Stimulated activated CD4-positive, alpha-beta T cell treated with anti-CD3 and anti-CD28 coated beads, Interleukin-2, amount 100 ng/mL, for 24 hours (primary cell): ENCODE measurements around the gene RFX2.

Experiments used
- DNase-seq, 2 donors: peaks; one replicate each; pipeline ENCODE4 v3.0.0-alpha.2; 2020

Gene RFX2

DNA sequence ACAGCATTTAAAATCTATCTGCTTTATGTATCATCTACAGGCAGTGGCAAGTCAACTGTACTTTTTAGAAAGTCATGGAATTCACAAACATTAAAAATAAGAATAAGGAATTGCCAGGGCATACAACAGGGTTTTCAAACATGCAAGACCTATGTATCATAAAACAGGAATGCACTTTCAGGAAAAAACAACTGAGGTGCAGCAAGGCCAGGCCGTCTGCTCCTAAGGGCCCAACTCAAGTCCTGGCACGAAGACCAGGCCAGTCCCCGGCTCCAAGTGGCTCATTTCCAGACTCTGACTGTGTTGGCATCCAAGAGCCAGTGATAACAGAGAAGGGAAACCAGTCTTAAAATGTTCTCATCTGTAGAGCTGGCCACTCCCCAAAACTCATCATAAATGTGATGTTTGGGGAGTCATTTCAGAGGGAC lies 7.1 kb downstream of the RFX2 start:
- no peak for DNase-seq

DNA sequence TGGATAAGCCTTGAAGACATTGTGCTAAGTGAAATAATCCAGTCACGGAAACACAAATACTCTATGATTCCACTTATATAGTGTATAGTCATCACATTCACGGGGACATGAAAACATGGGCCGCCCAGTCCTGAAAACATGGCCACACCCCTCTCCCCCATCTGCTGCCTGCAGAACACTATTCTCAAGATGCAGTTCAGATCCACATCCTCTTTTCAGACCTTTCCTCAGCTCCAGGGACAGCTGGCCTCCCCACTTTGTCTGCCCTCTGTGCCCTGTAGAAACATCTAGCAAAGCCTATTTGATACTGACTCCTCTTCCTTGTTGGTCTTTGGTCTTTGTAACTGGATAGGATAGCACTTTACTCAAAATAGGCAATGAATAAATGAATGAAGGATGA lies 8.3 kb downstream of the RFX2 start:
- DNase-seq = no peak

DNA sequence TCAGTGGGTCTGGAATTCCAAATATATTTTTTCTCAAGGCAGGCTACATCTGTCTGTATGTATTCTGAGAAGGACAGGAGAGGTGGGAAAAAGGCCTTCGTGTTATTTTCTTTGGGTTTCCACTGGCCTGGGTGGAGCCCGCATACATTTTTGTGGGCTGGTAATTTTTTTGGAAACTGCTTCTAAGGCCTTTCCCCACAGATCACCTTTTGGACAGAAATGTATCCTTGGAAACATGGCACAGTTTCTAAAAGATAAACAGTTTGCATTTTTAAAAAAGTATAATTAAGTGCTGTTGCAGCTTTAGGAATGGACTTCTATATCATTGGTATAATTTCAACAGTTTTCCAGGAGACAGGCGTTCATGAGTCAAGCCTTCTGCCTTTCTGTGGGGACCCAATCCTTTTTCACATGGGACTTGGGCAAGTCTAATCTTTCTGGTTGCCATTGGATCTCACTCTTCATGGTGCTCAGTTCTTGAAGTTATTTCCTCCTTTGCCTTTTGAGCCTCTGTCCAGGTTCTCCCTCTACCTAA lies 8.9 kb downstream of the RFX2 start:
- no peak for DNase-seq

DNA sequence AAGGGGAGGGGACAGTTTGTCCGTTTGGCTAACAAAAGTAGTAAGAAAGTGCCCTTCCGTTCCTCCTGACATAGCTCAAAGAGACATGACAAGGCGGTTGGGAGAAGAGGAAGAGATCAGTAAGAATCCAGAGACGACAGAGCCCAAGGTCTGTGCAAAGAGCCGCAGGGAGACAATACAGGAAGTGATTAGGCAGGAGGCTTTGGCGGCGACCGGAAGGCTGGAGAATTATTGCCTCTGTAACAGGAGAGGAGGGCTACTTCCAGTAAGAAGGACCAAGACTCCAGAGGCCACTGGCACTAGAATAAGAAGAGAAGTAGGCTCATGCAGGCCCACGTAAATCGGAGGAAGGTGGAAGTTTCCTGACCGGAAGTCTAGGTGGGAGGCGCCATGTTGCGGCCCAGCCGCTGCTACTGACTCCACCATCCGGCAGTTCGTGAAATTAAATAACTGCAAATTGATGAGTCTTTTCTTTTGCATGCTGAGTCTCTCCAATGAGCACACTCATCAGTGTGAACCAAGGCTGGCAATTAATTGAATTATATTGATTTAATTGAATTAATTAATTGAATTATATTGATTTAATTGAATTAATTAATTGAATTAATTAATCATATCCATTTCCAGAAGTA lies 9.9 kb downstream of the RFX2 start:
- DNase-seq = peak; percentile 34 to 38

DNA sequence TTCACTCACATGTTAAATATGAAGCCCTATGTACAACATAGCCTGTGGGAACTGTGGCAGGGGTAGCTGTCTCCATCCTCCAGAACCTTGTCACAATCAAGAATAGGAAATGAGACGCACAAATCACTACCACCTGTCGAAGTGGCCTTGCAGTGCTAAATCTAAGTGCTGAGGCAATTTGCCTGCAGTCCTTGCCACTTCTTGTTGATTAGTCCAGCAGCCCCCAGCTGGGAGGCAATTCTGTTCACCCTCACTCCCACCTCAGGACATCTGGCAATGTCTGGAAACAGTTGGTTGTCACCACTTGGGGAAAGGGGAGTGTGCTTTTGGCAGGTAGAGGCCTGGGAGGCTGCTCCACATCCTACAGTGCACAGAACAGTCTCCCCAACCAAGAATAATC lies 10.7 kb downstream of the RFX2 start:
- DNase-seq = no peak

DNA sequence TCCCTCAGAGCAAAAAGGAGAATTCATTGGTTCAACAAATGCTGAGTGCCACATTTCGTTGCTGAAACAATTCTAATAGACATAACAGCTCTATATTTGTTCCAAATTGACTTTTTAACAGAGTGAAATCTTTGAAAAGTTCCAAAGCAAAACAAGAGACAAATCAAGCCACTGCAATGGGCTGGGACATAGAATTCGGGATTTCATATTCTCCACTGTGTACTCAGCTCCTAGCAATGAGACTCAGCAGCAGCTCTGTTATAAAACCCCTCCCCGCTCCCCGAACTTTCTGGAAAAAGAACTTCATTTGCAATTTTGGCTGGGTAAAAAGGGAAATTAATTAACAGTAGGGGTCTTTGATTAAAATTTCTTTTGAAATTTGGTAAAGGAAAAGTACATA lies 11.3 kb downstream of the RFX2 start:
- DNase-seq = no peak

DNA sequence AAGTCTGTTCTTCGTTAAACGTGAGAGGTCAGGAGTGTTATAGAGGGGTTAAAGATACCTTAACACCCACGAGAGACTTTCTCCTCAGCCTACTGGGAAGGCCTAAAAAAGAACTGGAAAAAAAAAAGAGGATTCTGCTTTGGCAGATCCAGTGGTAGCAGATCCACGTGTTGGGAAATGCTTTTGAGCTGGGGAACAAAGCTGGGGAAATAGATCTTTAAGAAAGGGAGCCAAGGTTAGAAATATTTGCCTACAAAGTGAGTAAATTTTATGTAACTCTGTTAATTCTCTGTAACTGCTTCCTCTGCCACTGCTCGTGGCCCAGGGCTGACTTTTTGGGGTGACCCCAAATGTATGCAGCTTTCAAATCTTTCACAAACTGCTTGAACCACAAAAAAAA lies 11.7 kb downstream of the RFX2 start:
- DNase-seq = no peak

DNA sequence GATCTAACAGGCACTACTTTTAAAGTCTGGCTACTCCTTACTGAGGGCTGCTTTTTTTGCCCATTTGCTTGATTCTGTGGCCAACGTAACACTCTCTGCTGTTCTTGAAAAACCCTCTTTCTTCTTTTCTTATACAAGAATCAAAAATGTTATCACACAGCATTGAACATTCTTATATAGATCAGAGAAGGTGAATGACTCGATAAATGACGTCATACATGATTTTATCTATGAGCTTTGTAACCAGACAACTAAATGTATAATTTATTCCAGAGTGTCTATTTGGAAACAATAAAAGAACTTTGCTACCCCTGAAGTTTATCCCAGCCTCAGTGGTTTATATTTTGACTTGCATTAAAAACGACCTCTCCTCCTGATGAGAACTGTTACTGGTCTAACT lies 12.4 kb downstream of the RFX2 start:
- DNase-seq = no peak

DNA sequence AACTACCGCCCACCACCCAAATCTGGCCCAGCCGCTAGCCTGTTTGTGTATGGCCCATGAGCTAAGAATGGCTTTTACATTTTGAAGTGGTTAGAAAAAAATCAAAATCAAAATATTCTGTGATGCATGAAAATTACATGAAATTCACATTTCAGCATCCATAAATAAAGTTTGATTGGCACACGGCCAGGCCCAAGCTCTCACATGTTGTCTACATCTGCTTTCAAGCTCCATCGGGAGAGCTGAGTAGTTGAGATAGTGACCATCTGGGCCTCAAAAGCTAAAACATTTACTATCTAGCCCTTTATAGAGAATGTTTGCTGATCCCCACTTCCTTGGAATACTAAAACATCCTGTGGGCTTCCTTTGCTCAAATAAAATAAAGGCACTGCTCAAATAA lies 14.5 kb downstream of the RFX2 start:
- no peak for DNase-seq

DNA sequence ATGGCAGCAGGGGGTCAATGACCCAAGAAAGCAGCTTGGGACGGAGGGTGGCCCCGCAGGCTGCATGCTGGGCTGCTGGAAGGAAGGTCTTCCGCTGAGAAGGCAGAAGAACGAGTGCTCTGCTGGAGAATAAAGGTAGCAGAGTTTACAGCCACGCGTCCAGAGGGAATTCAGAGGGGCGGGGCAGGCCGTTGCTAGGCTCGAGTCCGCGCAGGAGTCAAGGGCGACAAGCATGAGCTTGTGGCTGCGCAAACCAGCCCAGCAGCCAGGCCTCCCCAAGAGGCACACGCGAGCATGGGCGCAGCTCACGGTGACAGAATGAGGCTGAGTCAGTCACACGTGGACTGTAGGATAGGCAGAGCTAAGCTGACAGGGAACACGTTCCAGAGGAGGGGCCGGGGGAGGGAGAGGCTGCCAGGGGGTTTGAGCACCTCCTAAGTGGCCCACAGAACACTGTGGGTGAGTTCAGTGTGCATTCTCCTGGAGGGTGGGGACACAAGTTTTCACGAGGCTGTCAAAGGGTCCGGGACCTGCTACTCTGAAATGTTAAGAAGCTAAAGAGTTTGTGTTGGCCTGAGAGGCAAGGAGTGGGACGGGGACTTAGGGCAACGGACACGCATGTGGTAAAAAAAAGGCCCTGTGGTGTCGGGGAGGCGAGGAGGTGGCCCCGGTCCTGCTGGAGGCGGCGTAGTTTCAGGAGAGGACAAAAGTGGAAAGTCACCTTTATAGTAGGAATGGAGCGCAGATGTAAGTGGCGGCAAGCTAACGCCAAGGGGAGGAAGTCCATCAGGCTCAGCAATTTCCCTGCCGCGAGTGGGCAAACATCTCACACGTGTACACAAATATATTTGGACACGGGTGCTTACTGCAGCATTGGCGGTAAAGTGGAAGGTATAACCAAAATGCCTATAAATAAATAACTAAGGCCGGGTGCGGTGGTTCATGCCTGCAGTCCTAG lies 17.7 kb downstream of the RFX2 start:
- DNase-seq = no peak

DNA sequence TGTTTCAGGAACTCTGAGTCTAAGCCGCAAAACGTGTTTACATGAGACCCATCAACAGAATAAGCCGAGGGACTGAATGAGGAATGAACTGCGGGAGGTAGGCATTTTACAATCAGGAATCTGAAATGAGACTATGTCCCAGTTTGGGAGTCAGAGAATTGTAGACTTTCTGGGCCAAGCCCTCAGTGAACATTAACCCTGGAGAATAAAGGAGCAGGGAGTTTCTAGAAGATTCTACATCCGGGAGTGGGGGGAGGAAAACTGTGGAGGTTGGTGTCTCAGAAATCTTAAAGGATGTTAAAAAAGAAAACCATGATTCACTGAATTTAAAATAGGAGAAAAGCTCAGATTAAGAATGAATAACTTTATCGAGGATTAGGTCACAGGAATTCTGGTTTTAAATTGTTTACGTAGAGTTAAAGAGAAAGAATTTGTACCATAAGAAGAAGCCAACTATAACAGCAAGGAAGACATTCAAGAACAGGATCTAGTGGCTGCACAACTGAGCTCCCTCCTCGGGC lies 18.5 kb downstream of the RFX2 start:
- DNase-seq = no peak

DNA sequence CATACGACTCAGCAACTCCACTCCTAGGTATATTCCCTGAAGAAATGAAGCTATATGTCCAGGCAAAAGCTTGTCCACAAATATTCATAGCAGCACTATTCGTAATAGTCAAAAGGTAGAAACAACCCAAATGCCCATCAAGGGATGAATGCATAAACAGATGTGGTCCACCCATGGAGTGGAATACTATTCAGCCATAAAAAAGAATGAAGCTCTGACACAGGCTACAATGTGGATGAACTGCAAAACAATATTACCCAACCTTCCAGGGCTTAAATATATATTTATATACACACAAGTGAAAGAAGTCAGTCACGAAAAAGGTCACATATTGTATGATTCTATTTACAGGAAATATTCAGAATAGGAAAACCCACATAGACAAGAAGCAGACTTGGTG lies 19.7 kb downstream of the RFX2 start:
- DNase-seq = no peak

DNA sequence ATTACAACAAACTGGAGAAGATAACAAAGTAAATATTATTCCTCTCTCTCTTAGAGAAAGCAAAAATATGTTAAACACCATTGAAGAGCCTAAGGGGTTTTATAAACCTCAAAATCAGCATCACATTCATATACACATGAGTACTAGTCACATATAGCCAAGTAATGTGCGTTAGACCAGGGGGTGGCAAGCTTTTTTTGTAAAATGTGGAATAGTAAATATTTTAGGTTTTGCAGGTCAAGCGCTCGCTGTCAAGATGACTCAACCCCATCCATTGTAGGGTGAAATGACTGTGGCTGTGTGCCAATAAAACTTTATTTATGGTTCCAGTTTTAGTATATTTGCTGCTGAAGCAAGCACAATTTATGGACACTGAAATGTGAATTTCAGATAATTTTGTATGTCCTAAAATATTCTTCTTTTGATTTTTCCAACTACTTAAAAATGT lies 21.7 kb downstream of the RFX2 start:
- DNase-seq = no peak

DNA sequence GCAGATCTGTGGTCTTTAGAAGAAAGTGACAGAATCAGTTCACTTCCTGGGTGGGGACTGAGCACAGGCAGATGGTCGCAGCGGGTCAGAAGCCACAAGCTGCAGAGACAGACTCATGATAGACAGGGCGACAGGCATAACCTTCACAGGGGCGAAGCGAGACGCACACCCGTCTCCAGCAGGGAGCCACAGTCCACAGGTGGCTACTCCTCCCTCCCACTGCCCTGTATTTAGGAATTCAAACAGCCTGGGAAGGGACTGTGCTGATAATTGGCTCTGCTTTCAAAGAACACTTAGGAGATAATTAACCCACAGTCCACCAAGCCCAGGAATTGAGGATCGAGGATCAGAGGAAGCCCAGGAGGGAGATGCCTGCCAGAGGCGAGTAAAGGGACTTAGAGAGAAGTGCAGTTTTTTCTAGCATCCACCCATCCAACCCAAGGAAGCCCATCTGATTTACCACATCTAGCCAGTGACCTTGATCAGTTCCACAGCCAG lies 23.2 kb downstream of the RFX2 start:
- DNase-seq = no peak

DNA sequence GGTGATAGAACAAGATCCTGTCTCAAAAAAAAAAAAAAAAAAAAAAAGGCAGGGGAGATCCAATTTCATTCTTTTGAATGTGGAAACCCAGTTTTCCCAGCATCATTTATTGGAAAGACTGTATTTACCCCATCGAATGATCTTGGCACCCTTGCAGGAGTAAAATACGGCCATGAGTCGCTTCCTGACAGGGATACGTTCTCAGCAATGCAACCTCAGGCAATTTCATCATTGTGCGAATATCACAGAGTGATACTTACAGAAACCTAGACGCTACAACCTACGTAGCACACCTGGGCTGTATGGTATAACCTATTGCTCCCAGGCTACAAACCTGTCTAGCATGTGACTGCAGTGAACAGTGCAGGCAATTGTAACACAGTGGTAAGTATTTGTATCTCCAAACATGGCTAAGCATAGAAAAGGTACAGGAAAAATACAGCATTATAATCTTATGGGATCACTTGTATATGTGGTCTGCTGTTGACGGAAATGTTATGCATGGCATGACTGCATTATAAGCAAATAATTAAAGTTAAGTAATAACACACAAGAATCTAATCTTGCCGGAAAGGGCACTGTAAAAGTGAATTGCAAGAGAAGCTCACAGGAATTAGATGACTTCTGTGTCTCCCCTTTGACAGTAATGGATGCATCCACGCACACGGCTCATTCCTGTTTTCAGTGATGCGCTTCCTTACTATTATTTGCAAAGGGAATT lies 24.1 kb downstream of the RFX2 start:
- DNase-seq = no peak

DNA sequence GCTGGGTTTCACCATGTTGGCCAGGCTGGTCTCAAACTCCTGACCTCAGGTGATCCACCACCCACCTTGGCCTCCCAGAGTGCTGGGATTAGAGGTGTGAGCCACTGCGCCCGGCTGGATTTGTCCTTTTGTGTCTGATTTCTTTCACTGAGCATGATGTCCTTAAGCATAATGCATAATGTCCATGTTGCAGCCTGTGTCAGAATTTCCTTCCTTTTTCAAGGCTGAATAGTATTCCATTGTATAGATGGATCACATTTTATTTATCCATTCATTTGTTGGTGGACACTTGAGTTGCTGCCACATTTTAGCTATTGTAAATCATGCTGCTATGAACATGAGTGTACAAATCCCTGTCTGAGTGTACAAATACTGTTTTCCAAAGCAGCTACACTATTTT lies 25.5 kb downstream of the RFX2 start:
- DNase-seq = no peak

DNA sequence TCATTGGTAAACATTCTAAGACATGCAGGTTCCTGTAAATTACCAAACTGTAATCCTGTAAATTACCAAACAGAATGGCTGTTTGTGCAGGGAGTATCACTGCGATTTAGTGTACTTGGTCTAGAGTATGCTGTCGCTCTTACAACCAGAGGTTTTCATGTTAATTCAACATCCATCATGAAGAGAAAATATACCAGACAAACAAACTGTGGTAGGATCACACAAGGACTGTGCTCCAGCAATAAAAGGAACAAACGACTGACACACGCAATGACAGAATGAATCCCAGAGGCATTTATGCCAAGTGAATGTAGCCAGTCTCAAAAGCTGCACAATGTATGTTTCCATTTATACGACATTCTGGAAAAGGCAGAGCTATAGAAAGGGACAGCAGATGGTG lies 31.2 kb downstream of the RFX2 start:
- no peak for DNase-seq

DNA sequence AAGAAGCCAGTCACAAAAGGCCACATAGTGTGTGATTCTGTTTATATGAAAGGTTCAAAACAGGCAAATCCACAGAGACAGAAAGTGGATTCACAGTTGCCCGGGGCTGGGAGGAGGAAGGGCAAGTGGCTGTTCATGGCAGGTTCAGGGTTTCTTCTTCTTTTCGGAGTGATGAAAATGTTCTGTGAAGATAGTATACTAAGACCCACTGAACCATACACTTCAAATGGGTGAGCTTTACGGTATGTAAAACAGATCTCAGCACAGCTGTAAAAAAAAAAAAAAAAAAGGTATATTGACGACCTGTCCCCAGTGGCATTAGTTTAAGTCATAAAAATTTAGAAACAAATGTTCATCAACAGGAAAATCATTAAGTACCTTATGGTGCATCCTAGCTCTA lies 32.2 kb downstream of the RFX2 start:
- no peak for DNase-seq

DNA sequence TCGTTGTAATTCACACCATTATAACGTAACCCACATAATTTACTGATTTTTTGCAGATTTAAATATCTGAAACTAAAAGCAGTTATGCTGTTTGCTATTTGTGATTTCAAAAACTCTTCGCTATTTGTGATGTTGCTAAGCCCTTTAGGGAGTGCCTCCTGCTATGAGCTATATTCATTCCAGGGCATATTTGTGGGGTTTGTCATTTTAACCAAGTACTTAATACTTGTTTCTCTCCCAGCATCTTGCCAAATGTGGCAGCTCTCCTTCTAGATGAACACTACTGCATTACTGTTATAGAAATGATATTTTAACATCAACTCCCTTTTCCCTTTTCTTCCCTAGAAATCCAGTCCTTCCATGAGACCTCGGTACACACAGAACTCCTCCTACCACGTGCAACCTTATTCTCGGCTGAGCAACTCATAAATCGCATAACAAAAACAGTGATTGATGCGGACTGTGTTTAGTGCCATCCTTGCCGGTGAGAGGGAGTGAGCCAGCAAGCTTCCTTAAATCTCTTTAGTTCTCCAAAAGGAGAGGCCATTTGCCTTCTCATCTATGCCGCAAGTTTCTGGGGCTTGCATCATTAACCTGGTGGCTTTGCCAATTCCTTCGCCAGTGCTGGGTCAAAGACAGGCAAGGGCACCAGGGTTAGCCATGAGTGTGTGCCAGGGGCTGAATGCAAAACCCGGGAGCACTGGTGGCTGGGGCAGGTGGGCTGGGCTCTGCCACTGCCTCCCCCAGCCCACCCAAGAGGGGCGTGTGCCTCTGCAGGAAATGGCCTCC lies 33.4 kb downstream of the RFX2 start:
- DNase-seq = no peak

DNA sequence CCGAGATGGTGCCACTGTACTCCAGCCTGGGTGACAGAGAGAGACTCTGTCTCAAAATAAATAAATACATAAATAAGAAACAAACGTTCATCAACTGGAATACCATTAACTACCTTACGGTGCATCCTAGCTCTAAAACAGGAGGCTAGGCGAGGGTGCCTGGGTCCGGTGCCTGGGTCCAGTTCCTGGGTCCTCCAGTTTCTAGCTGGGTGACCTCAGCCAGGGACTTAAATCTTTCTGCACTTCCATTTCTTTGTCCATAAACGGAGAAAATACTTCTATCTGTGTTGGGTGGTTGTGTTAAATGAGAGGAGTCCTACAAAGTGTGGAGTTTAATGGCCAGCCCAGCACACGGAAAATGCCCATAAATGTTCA lies 34.0 kb downstream of the RFX2 start:
- DNase-seq = no peak

DNA sequence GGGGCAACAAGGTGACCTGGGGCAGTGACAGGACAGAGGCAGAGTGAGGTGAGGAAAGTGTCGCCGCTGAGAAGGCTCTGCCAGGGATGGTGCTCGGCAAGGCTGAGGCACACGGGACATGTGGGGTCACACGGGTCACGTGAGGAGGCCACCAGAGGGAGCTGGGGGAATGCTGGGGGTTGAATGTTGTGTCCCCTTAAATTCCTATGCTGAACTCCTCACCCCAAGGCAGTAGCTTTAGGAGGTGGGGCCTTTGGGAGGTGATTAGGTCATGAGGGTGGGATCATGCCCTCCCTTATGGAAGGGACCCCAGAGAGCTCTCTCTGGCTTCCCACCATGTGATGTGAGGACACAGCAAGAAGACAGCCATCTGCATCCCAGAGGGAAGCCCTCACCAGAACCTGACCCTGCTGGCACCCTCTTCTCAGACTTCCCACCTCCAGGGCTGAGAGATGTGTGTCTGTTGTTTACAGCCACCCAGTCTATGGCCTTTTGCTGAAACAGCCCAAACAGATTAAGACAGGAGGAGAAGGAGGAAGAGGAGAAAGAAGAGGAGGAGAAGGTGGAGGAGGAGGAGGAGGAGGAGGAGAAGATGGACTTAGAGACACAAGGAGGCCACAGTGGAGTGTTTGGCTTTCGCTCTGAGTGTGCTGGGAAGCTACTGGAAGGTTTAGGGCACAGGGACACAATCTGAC lies 35.4 kb downstream of the RFX2 start:
- no peak for DNase-seq
